Activated T-helper 2 cell treated with anti-CD3 and anti-CD28 coated beads, Interferon-gamma antibody, Interleukin-2, Interleukin-4, amounts not matched to agents 10 μg/mL and 5 μg/mL and 100 μg/mL, durations not matched to agents 14 hours and 24 hours and 36 hours (primary cell): Measurements from ENCODE around the gene KDM2A. TPM values are rescaled to one million over a fixed set of nuclear protein-coding genes. Genes with fewer than 3 reads are reported as not detected.

ENCODE experiments used
- DNase-seq: peaks from one replicate; pipeline ENCODE4 v3.0.0; 2021; ENCODE audit warnings: low spot score
- H3K27ac Mint-ChIP-seq: one replicate; pipeline ENCODE4 v1.8.0; 2021; ENCODE audit warnings: mixed read lengths
- H3K27me3 Mint-ChIP-seq: one replicate; pipeline ENCODE4 v1.8.0; 2021; ENCODE audit warnings: low read depth, mixed read lengths
- H3K36me3 Mint-ChIP-seq: one replicate; pipeline ENCODE4 v1.8.0; 2021; ENCODE audit warnings: low read depth, mixed read lengths
- H3K4me1 Mint-ChIP-seq: one replicate; pipeline ENCODE4 v1.8.0; 2021; ENCODE audit warnings: low read depth, mixed read lengths
- H3K4me3 Mint-ChIP-seq: one replicate; pipeline ENCODE4 v1.8.0; 2021; ENCODE audit warnings: low read depth, mild to moderate bottlenecking, moderate library complexity, mixed read lengths
- H3K9me3 Mint-ChIP-seq: one replicate; pipeline ENCODE4 v1.8.0; 2021; ENCODE audit warnings: mixed read lengths
- intact Hi-C: fragments of 100-400 bp; cut with micrococcal nuclease; formaldehyde crosslinking; loops from one replicate; pipeline ENCODE4 v1.15.1; 2023
- total RNA-seq: library from RNA; stranded (reverse); gene quantifications from 2 replicates; pipeline ENCODE4 v1.2.3, GENCODE V29; 2022

KDM2A gene
- total RNA-seq, 1 donor from 2014 or later, result 96.0 TPM

GRCh38 chr11:67293090-67293489 lies 174.0 kb downstream of the KDM2A start:
- no peak for DNase-seq
- intact Hi-C loops, result no loop called here
- Mint-ChIP-seq H3K4me3 (no peak overlapping the region), H3K27ac (no peak overlapping the region), H3K9me3 (peaks cover 18% of the 10 kb centered on the region), H3K36me3 (peaks cover 80% of the 10 kb centered on the region), H3K27me3 (no peaks in the 10 kb centered on the region), H3K4me1 (peaks cover 26% of the 10 kb centered on the region)

DNA sequence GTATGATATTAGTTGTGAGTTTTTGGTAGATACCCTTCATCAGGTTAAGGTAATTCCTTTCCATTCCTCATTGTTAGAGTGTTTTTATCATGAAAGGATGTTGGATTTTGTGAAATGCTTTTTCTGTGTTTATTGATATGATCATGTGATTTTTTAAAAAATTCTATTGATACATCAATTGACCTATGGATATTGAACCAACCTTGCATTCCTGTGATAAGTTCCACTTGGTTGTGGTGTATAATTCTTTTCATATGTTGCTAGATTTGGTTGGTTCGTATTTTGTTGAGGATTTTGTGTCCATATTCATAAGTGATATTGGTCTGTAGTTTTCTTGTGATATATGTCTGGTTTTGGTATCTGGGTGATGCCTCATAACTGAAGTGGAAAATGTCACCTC lies 176.8 kb downstream of the KDM2A start:
- Mint-ChIP-seq H3K9me3 (peaks cover 18% of the 10 kb centered on the region), H3K27me3 (no peaks in the 10 kb centered on the region), H3K27ac (no peak overlapping the region), H3K4me3 (no peak overlapping the region), H3K4me1 (peaks cover 25% of the 10 kb centered on the region), H3K36me3 (peaks cover 89% of the 10 kb centered on the region)
- intact Hi-C loops, result no loop called here
- DNase-seq, result no peak

- H3K27ac Mint-ChIP-seq, result peak overlapping the region; percentile 40
- peaks cover 76% of the 10 kb centered on the region for H3K36me3 Mint-ChIP-seq
- peaks cover 18% of the 10 kb centered on the region for H3K9me3 Mint-ChIP-seq
- no peak for DNase-seq
- intact Hi-C loops, result no loop called here
- no peaks in the 10 kb centered on the region for H3K27me3 Mint-ChIP-seq
- H3K4me3 Mint-ChIP-seq, result no peak overlapping the region
- H3K4me1 Mint-ChIP-seq, result peaks cover 9% of the 10 kb centered on the region
These were observed 179.7 kb downstream of the KDM2A start for GRCh38 chr11:67298786-67299185.

DNA sequence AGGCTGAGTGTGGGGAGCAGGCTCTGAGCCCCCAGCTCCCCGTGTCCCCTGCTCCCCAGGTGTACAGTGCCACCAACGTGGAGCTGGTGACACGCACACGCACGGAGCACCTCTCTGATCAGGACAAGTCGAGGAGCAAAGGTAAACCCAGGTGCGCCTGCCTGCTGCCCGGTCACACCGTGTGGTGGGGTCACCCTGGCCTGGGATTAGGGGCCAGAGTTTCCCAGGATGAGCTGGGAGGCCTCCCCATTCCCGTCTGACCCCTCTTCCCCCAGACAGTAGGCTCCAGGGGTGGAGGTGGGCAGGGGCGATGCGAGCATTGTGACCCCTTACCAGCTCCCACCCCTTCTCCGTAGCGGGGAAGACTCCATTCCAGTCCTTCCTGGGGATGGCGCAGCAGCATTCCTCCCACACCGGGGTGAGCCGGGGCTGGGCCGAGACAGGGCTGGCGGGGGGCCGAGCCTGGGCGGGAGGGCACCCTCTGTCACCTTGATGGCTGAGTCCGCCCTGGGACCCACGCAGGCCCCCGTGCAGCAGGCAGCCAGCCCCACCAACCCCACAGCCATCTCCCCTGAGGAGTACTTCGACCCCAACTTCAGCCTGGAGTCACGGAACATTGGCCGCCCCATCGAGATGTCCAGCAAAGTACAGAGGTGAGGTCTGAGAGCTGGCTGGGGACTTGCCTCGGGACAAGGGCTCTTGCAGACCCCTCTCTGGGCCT lies 180.6 kb downstream of the KDM2A start:
- peaks cover 5% of the 10 kb centered on the region for H3K4me1 Mint-ChIP-seq
- peaks cover 18% of the 10 kb centered on the region for H3K9me3 Mint-ChIP-seq
- H3K36me3 Mint-ChIP-seq, result peaks cover 67% of the 10 kb centered on the region
- intact Hi-C loops, result no loop called here
- H3K27me3 Mint-ChIP-seq, result no peaks in the 10 kb centered on the region
- no peak for DNase-seq
- H3K4me3 Mint-ChIP-seq, result no peak overlapping the region
- H3K27ac Mint-ChIP-seq, result no peak overlapping the region

- peaks cover 18% of the 10 kb centered on the region for H3K9me3 Mint-ChIP-seq
- DNase-seq, result no peak
- H3K4me1 Mint-ChIP-seq, result peaks cover 5% of the 10 kb centered on the region
- H3K4me3 Mint-ChIP-seq, result no peak overlapping the region
- intact Hi-C loops, result no loop called here
- peaks cover 60% of the 10 kb centered on the region for H3K36me3 Mint-ChIP-seq
- H3K27me3 Mint-ChIP-seq, result no peaks in the 10 kb centered on the region
- H3K27ac Mint-ChIP-seq, result no peak overlapping the region
These were observed 181.2 kb downstream of the KDM2A start for GRCh38 chr11:67300256-67300755.

GRCh38 chr11:67300756-67301312 lies 181.8 kb downstream of the KDM2A start:
- Mint-ChIP-seq H3K9me3 (peaks cover 13% of the 10 kb centered on the region), H3K4me3 (no peak overlapping the region), H3K27me3 (no peaks in the 10 kb centered on the region), H3K4me1 (peaks cover 5% of the 10 kb centered on the region), H3K36me3 (peaks cover 55% of the 10 kb centered on the region), H3K27ac (no peak overlapping the region)
- intact Hi-C loops, result no loop called here
- DNase-seq, result no peak

DNA sequence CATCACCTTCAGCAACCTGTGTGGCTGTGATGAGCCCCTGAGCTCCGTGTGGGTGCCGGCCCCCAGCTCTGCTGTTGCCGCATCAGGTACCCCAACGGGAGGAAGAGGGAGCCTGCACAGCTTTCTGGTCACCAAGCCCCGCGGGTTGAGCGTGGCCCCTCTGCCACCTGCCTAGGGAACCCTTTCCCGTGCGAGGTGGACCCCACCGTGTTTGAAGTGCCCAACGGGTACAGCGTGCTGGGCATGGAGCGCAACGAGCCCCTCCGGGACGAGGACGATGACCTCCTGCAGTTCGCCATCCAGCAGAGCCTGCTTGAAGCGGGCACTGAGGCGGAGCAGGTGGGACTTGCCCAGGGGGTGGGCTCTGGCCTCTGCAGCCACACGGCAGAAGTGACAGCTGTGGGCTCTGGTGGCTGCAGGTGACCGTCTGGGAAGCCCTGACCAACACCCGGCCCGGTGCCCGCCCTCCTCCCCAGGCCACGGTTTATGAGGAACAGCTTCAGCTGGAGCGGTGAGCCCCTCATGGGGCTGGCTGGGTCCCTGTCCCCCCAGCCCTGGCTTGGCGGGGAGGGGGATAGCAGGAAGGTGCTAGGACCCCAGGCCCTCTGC lies 182.4 kb downstream of the KDM2A start:
- Mint-ChIP-seq H3K36me3 (peaks cover 49% of the 10 kb centered on the region), H3K27ac (no peak overlapping the region), H3K27me3 (no peaks in the 10 kb centered on the region), H3K9me3 (peaks cover 7% of the 10 kb centered on the region), H3K4me3 (no peak overlapping the region), H3K4me1 (peaks cover 5% of the 10 kb centered on the region)
- intact Hi-C loops, result no loop called here
- no peak for DNase-seq

DNA sequence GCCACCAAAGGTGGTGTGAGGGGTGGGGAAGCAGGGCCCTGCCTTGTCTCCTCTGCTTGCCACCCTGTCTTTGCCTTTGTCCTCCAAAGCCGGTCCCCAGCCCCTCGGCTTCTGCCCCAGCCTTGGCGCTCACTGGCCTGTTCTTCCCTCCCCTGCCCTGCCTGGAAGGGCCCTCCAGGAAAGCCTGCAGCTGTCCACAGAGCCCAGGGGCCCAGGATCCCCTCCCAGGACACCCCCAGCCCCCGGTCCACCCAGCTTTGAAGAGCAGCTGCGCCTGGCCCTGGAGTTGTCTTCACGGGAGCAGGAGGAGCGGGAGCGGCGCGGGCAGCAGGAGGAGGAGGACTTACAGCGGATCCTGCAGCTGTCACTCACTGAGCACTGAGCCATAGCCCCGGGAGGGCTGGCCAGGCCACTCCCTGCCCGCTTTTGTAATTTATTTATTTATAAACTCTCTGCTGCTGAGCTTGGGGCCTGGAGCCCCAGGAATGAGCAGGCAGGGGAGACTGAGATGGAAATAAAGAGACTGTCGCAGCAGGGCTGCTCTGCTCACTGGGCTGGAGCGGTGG lies 183.0 kb downstream of the KDM2A start:
- DNase-seq, result no peak
- Mint-ChIP-seq H3K27ac (no peak overlapping the region), H3K4me1 (peaks cover 5% of the 10 kb centered on the region), H3K9me3 (peaks cover 1% of the 10 kb centered on the region), H3K36me3 (peaks cover 43% of the 10 kb centered on the region), H3K27me3 (no peaks in the 10 kb centered on the region), H3K4me3 (peak overlapping the region; percentile 13)
- intact Hi-C loops, result no loop called here

GRCh38 chr11:67302571-67303131 lies 183.6 kb downstream of the KDM2A start:
- no peak for DNase-seq
- peaks cover 37% of the 10 kb centered on the region for H3K36me3 Mint-ChIP-seq
- no peak overlapping the region for H3K27ac Mint-ChIP-seq
- peaks cover 5% of the 10 kb centered on the region for H3K4me1 Mint-ChIP-seq
- peak overlapping the region; percentile 17 for H3K4me3 Mint-ChIP-seq
- H3K27me3 Mint-ChIP-seq, result no peaks in the 10 kb centered on the region
- intact Hi-C loops, result no loop called here
- H3K9me3 Mint-ChIP-seq, result no peaks in the 10 kb centered on the region

DNA sequence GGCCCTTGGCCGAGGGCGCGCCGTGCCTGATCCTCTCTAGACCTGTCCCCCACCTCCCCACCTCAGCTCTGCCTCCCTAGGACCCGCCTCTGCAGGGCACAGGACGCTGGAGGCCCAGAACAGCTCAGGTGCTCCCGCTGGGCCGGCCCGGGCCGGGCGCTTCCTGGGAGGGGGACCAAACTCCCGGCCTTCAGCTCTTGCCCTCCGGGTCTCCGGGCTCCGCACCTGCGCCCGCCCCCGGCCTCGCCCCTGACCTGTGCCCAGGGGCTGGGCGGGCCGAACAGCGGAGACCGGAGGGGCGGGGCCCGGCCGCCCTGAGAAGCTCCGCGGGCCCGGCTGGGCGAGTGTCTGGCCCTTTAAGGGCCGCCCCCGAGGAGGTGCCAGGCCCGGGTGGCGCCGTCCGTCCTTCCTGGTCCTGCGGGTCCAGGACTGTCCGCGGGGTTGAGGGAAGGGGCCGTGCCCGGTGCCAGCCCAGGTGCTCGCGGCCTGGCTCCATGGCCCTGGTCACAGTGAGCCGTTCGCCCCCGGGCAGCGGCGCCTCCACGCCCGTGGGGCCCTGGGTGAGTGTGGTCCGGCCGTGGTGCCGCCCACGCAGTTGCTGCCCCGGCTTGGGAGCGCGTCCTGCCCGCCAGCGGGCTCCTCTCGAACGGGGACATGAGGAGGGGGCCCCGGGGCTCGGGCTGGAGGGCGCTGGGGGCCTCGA lies 184.2 kb downstream of the KDM2A start, which contains the start of gene SSH3:
Gene SSH3 (plus strand): TSS at position 399 of the 703 bp plus-strand sequence. CDS start 96 bp downstream, at position 495.
- intact Hi-C loops, result no loop called here
- no peak for DNase-seq
- no peaks in the 10 kb centered on the region for H3K9me3 Mint-ChIP-seq
- peaks cover 4% of the 10 kb centered on the region for H3K4me1 Mint-ChIP-seq
- H3K27me3 Mint-ChIP-seq, result no peaks in the 10 kb centered on the region
- peaks cover 31% of the 10 kb centered on the region for H3K36me3 Mint-ChIP-seq
- H3K27ac Mint-ChIP-seq, result no peak within 1 kb of the TSS
- peak within 1 kb of the TSS; percentile 51 for H3K4me3 Mint-ChIP-seq

- no peak for DNase-seq
- Mint-ChIP-seq H3K9me3 (no peaks in the 10 kb centered on the region), H3K36me3 (peaks cover 24% of the 10 kb centered on the region), H3K4me1 (no peaks in the 10 kb centered on the region), H3K4me3 (peak overlapping the region; percentile 51), H3K27me3 (no peaks in the 10 kb centered on the region), H3K27ac (no peak overlapping the region)
- intact Hi-C loops, result no loop called here
These were observed 184.9 kb downstream of the KDM2A start for GRCh38 chr11:67303835-67304411.

DNA sequence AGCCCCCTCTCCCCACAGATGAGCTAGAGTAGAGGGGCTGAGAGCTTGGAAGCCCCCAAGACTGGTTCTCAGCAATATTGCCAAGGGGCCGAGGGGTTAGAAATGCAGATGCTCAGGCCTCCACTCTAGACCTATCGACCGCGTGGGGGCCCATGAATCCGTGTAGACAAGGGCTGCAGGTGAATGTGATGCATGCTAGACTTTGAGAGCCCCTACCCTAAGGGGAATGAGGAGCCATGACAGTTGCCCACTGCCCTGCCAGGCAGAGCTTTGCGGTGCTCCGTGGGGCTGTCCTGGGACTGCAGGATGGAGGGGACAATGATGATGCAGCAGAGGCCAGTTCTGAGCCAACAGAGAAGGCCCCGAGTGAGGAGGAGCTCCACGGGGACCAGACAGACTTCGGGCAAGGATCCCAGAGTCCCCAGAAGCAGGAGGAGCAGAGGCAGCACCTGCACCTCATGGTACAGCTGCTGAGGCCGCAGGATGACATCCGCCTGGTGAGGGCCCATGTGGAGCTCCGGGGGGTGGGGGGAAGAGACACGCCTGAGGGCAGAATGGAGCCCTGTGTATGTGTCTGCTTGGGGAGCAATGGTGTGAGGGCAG lies 185.5 kb downstream of the KDM2A start:
- H3K4me3 Mint-ChIP-seq, result peak overlapping the region; percentile 21
- no peak overlapping the region for H3K27ac Mint-ChIP-seq

More for the DNA sequence above, 185.5 kb downstream of the KDM2A start:
- intact Hi-C loops, result no loop called here
- DNase-seq, result no peak
- H3K4me1 Mint-ChIP-seq, result no peaks in the 10 kb centered on the region
- peaks cover 21% of the 10 kb centered on the region for H3K36me3 Mint-ChIP-seq
- no peaks in the 10 kb centered on the region for H3K9me3 Mint-ChIP-seq
- no peaks in the 10 kb centered on the region for H3K27me3 Mint-ChIP-seq
